Activated naive CD8-positive, alpha-beta T cell (primary cell): ENCODE measurements around the gene TTC24.

Source experiments
- H3K27ac Mint-ChIP-seq: one replicate; pipeline ENCODE4 v1.8.0; 2021; ENCODE audit warnings: mixed read lengths
- H3K27me3 Mint-ChIP-seq: one replicate; pipeline ENCODE4 v1.8.0; 2021; ENCODE audit warnings: mixed read lengths
- H3K36me3 Mint-ChIP-seq: one replicate; pipeline ENCODE4 v1.8.0; 2021; ENCODE audit warnings: mixed read lengths
- H3K4me1 Mint-ChIP-seq: one replicate; pipeline ENCODE4 v1.8.0; 2021; ENCODE audit warnings: low read depth, mixed read lengths
- H3K4me3 Mint-ChIP-seq: one replicate; pipeline ENCODE4 v1.8.0; 2021; ENCODE audit warnings: mild to moderate bottlenecking, mixed read lengths
- H3K9me3 Mint-ChIP-seq: one replicate; pipeline ENCODE4 v1.8.0; 2021; ENCODE audit warnings: low read depth, mixed read lengths

Gene TTC24

DNA sequence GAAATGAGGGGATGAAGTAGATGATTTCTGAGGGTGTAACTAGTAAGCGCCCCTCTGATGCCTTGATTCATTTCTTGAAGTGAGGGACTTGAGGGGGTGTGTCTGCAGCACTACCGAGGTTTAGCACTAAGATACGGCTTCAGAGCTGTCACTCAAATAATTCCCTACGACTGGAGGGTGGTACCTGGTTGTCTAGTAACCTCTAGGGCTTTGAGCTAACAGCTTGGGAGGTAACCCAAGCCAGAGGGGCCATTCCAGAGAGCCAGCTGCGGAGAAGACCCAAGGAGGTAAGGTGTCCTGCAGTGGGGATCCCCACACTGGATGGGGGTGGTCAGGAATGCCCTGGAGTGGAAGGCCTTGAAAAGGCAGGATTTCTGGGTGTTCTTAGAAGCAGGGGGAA, at the start of gene TTC24:
Gene TTC24, plus strand, starts transcription at position 252 of the 400 bp plus-strand sequence. CDS start 1,642 bp downstream, outside the sequence.
- Mint-ChIP-seq H3K27ac (no peak within 1 kb of the TSS), H3K4me3 (no peak within 1 kb of the TSS), H3K27me3 (no peaks in the 10 kb centered on the region), H3K36me3 (peaks cover 2% of the 10 kb centered on the region), H3K4me1 (peaks cover 29% of the 10 kb centered on the region), H3K9me3 (no peaks in the 10 kb centered on the region)

DNA sequence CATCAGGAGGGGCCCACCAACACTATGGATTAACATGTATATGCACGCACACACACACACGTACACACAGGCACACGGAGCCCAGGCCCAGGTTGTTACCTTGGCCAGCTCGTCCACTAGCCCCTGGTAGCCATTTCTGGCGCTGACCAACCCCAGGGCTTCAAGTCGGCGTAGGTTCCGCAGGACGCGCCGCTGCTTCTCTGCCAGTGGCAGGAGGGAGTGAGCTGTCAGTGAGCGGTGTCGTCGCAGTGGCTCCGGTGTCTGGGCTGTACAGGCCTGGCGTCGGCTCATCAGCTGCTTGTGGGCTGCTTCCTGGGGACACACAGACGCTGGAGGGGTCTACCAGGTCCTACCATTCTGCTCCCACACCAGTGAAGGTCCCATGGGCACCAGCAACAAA, 49.5 kb upstream of the TTC24 start:
- Mint-ChIP-seq H3K36me3 (no peaks in the 10 kb centered on the region), H3K4me1 (peaks cover 32% of the 10 kb centered on the region), H3K9me3 (no peaks in the 10 kb centered on the region), H3K4me3 (no peak overlapping the region), H3K27ac (no peak overlapping the region), H3K27me3 (no peaks in the 10 kb centered on the region)

DNA sequence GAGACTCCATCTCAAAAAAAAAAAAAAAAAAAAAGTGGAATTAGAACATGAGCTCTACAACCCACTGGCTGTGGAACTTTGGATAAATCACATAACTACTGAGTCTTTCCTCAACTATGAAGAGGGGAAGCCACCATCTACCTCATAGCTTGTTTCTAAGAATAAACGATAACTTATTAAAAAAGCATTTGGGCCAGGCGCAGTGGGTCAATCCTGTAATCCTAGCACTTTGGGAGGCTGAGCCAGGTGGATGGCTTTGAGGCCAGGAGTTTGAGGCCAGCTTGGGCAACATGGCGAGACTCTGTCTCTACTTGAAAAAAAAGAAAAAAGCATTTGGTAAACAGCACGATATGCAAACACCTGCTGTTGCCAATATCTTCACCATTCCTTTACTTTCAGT, 47.1 kb upstream of the TTC24 start:
- H3K27me3 Mint-ChIP-seq: no peaks in the 10 kb centered on the region
- peaks cover 16% of the 10 kb centered on the region for H3K4me1 Mint-ChIP-seq
- H3K4me3 Mint-ChIP-seq: no peak overlapping the region
- H3K27ac Mint-ChIP-seq: no peak overlapping the region
- H3K9me3 Mint-ChIP-seq: no peaks in the 10 kb centered on the region
- H3K36me3 Mint-ChIP-seq: no peaks in the 10 kb centered on the region

DNA sequence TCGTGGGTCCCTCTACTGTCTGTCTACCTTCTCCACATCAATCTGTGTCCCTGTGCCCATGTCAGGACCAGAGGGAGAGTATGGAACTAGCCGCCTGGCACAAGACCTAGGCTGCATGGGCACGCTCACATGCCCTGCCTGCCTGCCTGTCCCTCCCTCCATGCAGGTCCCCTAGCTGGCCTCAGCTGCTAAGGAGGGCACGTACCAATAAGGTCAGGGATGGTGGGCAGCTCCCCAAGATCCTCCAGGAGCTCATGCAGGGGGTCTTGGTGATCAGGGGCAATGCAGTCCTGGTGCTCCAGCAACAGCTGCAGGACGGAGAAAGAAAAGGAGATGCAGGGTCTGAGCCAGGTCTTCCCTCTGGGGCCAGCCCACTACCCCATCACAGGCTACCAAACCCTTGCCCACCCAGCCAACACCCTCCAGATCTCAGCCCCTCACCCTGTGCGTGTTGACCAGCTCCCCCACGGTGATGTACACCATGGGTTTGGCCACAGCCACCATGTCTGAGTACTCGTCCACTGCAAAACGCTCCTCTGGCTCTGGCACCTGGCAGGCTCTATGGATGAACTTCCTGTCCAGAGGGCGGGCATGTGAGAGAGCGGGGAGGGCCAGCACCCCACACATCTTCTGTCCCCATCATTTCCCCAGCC, 45.8 kb upstream of the TTC24 start:
- no peaks in the 10 kb centered on the region for H3K9me3 Mint-ChIP-seq
- H3K4me1 Mint-ChIP-seq: peaks cover 3% of the 10 kb centered on the region
- no peaks in the 10 kb centered on the region for H3K27me3 Mint-ChIP-seq
- no peaks in the 10 kb centered on the region for H3K36me3 Mint-ChIP-seq
- no peak overlapping the region for H3K27ac Mint-ChIP-seq
- H3K4me3 Mint-ChIP-seq: no peak overlapping the region

DNA sequence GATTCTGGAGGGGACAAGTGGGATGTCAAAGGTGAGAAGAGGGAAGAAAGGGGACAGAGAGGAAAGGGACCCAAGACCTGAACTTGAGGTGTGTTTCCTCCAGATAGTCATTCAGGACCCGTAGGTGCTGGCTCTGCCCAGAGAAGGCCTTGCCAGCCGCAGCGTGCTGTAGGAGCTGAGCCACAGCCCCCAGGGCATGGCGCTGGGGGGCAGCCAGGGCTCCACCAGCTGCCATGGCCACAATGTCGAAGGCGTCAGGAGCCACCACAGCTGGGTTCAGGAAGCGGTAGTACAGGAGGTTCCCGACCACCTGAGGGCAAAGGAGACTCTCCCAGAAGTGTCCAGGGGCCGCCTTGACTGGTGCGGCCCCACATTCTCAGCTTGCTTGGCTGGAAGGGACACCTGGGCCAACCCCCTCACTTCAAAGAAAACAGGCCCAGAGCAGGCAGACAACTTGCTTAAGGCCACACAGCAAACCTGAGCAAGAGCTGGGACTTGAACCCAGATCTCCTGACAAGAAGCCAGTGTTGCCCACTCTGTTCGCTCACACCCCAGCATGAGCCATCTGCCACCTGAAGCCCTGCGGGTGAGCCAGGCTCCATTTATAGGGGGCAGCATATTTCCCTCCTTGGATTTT, 45.0 kb upstream of the TTC24 start:
- Mint-ChIP-seq H3K27ac (no peak overlapping the region), H3K36me3 (no peaks in the 10 kb centered on the region), H3K4me1 (no peaks in the 10 kb centered on the region), H3K27me3 (no peaks in the 10 kb centered on the region), H3K9me3 (no peaks in the 10 kb centered on the region), H3K4me3 (no peak overlapping the region)

DNA sequence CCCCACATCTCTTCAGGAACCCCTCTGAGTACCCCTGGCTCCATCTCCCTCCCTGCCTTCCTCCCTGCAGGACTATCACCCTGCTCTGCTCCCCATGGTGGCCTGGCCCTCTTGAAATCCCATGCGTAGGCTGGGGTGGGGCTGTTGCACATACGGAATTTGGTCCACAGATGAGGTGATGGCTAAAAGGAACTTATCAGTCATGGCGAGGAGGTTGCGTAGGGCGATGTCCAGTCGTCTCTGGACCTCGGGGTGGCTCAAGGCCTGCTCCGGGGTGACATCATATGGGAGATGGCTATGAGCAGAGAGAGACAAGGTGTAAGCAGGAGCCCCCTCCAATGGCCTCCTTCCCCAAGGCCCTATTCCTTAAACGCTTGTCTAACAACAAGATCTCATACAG, 42.5 kb upstream of the TTC24 start:
- Mint-ChIP-seq H3K9me3 (no peaks in the 10 kb centered on the region), H3K27me3 (no peaks in the 10 kb centered on the region), H3K4me1 (no peaks in the 10 kb centered on the region), H3K27ac (no peak overlapping the region), H3K36me3 (no peaks in the 10 kb centered on the region), H3K4me3 (no peak overlapping the region)

DNA sequence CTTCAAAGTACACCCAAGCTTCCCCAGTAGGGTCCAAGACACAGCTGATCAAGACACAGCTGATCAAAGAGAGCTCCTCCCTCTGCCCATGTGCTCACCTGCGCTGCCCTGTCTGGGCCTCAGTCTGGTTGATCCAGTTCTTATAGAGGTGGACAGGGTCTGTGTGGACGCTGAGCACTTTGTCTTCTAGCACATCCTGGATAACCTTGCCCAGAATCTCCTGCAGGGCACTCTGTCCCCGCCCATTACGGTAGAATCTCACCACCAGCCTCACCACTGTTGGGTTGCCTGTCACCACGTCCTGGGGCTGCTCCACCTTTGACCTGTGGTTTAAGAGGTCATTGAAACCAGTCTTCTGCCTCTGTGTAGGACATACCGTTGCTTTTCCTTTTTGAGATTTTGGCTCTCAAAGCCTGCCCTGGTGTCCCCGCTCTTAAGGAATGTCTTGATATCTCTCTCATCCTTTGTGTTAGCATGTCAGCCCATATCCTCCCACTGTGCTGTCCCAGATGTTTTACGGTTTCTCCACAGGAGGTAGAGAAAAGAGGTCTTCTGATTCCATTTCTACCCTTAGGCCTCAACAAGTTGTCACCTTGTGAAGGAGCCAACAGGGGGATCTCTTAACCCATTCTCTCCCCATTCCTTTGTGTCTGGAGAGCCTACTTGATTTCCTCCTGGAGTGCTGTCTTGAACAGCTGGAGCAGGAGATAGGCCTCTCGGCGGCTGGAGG, 40.6 kb upstream of the TTC24 start:
- Mint-ChIP-seq H3K4me3 (no peak overlapping the region), H3K9me3 (no peaks in the 10 kb centered on the region), H3K27ac (no peak overlapping the region)

DNA sequence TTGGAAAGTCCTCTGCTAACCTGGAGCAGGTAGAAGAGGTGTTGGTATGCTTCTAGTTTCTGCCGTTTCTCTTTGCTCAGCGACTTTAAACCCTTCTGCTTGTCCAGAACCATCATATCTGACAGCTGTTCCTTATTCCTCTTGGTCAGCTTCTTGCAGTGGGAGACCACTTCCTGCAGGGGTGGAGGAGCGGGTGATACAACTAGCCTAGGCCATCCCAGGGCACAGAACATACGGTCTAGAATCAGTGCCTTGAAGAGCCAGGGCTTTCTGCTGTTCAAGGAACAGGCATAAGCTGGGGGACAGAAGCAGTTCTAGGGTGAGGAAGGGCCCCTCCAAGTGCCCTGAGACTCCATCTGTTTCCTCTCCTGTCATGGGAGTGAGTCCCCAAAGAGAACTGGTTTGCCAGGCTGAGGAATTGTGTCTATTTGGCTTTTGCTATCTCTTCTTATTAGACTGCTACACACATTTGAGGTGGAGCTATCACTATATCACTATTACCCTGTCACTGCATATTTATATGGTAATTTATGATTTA, 39.6 kb upstream of the TTC24 start:
- no peak overlapping the region for H3K27ac Mint-ChIP-seq
- H3K4me1 Mint-ChIP-seq: no peaks in the 10 kb centered on the region
- H3K4me3 Mint-ChIP-seq: no peak overlapping the region
- no peaks in the 10 kb centered on the region for H3K9me3 Mint-ChIP-seq
- no peaks in the 10 kb centered on the region for H3K27me3 Mint-ChIP-seq
- no peaks in the 10 kb centered on the region for H3K36me3 Mint-ChIP-seq

More for the DNA sequence above, 40.6 kb upstream of the TTC24 start:
- Mint-ChIP-seq H3K27me3 (no peaks in the 10 kb centered on the region), H3K36me3 (no peaks in the 10 kb centered on the region), H3K4me1 (no peaks in the 10 kb centered on the region)

DNA sequence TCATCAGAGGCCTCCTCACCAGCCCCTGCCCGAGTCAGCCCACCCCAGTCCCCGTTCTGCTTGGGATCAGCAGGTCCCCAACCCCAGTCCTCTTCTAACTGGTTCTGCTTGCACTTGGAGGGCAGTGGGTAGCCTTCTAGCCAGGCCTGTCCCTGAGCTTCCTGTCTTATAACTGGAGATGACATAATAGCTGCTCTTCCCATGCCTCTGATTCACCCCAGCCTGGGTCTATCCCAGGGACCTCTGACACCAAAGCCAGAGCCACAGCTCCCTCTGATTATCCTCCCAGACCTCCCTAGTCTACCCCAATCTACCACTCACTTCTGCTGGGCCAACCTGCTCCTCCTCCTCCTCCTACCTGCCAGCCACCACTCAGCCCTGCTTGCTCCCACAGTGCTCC, 38.6 kb upstream of the TTC24 start:
- Mint-ChIP-seq H3K4me1 (no peaks in the 10 kb centered on the region), H3K27ac (no peak overlapping the region), H3K27me3 (no peaks in the 10 kb centered on the region), H3K36me3 (no peaks in the 10 kb centered on the region), H3K9me3 (no peaks in the 10 kb centered on the region), H3K4me3 (no peak overlapping the region)

DNA sequence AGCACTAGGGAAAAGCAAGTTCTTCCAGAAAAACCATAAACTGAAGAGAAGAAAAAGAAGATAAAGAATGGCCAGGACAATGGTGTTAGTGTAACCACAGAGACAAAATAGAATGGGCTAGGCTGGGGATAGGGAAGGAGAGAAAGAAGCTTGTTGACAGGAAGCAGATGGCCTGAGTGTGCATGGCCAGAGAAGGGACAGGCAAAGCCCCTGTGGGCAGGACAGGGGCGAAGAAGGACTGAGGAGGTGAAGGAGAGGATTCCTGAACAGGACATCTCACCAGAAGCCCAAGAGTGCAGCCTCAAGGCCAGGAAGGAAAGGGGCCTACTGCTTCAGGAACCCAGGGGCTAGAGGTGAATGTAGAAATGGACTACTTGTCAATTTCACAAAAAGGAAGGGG, 36.5 kb upstream of the TTC24 start:
- Mint-ChIP-seq H3K36me3 (no peaks in the 10 kb centered on the region), H3K4me1 (no peaks in the 10 kb centered on the region), H3K9me3 (no peaks in the 10 kb centered on the region), H3K27ac (no peak overlapping the region), H3K27me3 (no peaks in the 10 kb centered on the region), H3K4me3 (no peak overlapping the region)

DNA sequence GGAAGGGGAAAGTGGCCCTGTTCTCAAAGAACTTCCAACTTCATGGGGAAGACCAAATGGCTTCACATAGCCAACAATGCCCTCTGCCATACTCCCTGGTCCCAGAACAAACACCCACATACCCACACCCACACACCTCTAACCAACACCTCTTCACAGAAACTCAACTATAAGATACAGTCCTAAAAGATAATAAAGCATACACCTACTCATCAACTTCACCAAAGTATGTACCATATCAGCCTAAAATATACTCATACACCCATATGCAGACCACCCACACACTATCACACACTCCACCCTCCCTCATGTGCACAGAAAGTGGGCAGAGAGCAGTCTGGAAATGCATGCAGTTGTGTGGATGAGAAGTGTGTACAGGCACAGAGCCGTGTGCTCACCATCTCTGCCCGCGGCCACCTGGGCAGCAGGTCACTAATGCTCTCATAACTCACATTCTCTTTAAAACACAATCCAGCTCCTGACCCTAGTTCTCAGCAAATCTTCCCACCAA, 34.9 kb upstream of the TTC24 start:
- H3K4me1 Mint-ChIP-seq: no peaks in the 10 kb centered on the region
- H3K27me3 Mint-ChIP-seq: no peaks in the 10 kb centered on the region
- no peaks in the 10 kb centered on the region for H3K36me3 Mint-ChIP-seq
- H3K4me3 Mint-ChIP-seq: no peak overlapping the region
- no peak overlapping the region for H3K27ac Mint-ChIP-seq
- no peaks in the 10 kb centered on the region for H3K9me3 Mint-ChIP-seq

DNA sequence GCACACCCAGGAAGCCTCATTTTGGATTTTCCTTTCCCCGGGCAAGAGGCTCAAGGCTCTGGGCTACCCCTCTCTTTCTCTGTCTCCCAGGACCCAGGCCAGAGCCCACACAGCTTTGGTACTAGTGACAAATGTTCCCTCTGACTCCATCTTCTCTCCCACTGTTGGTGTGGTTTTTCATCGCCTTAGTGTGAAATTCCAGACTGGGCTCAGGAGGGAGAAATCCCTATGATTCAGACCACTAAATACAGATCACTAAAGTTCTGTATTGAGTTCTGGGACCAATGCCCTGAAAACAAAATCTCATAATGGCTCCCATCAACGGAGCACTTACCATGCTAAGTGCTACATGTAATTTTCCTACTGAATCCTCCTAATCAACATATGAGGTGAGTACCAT, 33.3 kb upstream of the TTC24 start:
- Mint-ChIP-seq H3K27me3 (no peaks in the 10 kb centered on the region), H3K9me3 (no peaks in the 10 kb centered on the region), H3K27ac (no peak overlapping the region), H3K36me3 (no peaks in the 10 kb centered on the region), H3K4me1 (no peaks in the 10 kb centered on the region), H3K4me3 (no peak overlapping the region)

DNA sequence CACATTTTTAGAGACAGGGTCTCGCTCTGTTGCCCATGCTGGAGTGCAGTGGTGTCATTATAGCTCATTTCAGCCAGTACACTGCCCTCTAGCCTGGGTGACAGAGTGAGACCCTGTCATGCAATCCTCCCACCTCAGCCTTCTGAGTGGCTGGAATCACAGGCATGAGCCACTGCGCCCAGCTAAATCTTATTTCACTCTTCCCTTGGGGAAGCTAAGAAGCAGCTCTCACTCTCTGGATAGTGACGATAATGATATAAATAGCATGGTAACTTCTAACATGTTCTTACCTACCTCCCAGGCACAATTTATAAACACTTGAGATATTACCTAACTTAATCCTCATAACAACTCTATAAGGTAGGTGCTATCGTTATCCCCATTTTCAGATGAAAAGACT, 32.1 kb upstream of the TTC24 start:
- Mint-ChIP-seq H3K36me3 (no peaks in the 10 kb centered on the region), H3K27me3 (no peaks in the 10 kb centered on the region), H3K4me3 (no peak overlapping the region), H3K9me3 (no peaks in the 10 kb centered on the region), H3K27ac (no peak overlapping the region), H3K4me1 (no peaks in the 10 kb centered on the region)

DNA sequence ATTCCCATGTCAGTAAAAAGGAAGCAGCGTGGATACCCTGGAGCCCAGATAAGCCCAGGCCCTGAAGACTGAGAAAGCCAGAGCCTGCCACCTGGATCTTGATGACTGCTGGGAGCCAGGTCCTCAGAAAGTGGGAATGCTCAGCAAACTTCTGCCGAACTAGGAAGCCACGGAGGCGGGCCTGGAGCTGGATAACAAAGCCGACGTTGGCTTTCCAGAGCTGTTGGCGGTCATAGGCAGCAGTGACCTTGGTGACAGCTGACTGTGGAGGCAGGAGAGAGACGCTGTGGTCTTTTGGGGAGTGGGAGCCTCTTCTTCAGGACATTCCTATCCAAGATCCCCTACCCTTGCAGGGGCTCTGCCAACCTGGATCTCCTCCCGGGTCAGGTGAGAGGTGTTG, 31.5 kb upstream of the TTC24 start:
- Mint-ChIP-seq H3K27me3 (no peaks in the 10 kb centered on the region), H3K27ac (no peak overlapping the region), H3K4me3 (no peak overlapping the region), H3K4me1 (no peaks in the 10 kb centered on the region), H3K9me3 (no peaks in the 10 kb centered on the region), H3K36me3 (no peaks in the 10 kb centered on the region)

DNA sequence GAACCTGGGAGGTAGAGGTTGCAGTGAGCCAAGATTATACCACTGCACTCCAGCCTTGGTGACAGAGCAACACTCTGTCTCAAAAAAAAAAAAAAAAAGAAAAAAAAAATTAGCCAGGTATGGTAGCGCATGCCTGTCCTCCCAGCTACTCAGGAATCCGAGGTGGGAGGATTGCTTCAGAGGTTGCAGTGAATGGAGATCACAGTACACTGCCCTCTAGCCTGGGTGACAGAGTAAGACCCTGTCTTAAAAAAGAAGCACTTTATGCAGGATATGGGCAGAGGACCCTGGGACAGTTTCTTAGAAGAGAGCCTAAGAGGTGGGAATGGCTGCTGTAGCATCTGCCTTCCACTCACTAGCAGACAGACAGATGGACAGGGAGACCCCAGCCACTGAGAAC, 30.1 kb upstream of the TTC24 start:
- Mint-ChIP-seq H3K36me3 (no peaks in the 10 kb centered on the region), H3K27me3 (no peaks in the 10 kb centered on the region), H3K4me3 (no peak overlapping the region), H3K27ac (no peak overlapping the region), H3K9me3 (no peaks in the 10 kb centered on the region), H3K4me1 (no peaks in the 10 kb centered on the region)
